ENCODE measurements around the gene BSPRY.

The BSPRY gene

DNA sequence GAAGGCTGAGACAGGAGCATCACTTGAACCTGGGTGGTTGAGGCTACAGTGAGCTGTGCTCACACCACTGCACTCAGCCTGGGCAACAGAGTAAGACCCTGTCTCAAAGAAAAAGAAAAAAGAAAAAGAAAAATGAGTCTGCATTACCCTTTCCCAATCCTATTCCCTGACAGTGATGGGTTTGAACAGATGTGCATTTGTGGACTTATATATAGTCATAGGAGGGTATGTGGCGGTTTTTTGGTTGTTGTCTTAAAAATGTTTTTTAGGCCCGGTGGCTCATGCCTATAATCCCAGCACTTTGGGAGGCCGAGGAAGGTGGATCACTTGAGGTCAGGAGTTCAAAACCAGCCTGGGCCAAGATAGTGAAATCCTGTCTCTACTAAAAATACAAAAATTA lies 14.0 kb downstream of the BSPRY start:
- CTCF ChIA-PET: interaction anchor here (1.1 to 2.0 kb wide), 3 partner anchors 51 to 89 kb away, joined by 3 to 5 read pairs (median 3); partner anchors contain the start of genes CDC26 and PRPF4

DNA sequence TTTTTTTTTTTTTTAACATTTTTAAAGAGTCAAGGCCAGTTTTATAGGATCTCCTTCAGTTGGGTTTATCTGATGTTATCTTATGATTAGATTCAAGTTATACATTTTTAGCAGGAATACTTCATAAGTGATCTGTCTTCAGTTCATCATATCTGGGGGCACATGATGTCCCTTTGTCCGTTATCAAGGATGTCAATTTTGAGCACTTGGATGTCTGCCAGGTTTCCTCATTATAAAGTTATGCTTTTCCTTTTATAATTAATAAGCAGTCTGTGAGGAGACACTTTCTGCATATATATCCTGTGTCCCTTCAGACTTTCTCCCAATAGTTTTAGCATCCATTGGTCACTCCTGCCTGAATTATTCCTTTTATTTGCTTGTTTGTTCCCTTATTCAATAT lies 15.6 kb downstream of the BSPRY start:
- no peak overlapping the region for H3K27ac ChIP-seq (ENCODE audit: extremely low read depth, low read depth, low read length)
- POLR2A ChIA-PET: interaction anchor here (1.5 to 1.9 kb wide), 2 partner anchors 12 to 24 kb away, joined by 4 to 10 read pairs; partner anchors contain the start of genes HDHD3 and WDR31
- TF ChIP-seq ZNF324 (tag by site-specific recombination; IDR thresholded peaks at IDR 0.05): no peak
- TF ChIP-seq ZNF133 (tag by site-specific recombination; IDR thresholded peaks at IDR 0.05): no peak
- no peak for TF ChIP-seq ZNF16 (tag by site-specific recombination; IDR thresholded peaks at IDR 0.05; ENCODE audit: low read depth)
- TF ChIP-seq ZNF148 (tag by site-specific recombination; IDR thresholded peaks at IDR 0.05; ENCODE audit: borderline replicate concordance): no peak
- TF ChIP-seq ZNF112 (tag by site-specific recombination; IDR thresholded peaks at IDR 0.05): no peak
- TF ChIP-seq KLF1 (tag by site-specific recombination; IDR thresholded peaks at IDR 0.05): no peak
- TF ChIP-seq ZNF530 (tag by site-specific recombination; IDR thresholded peaks at IDR 0.05; ENCODE audit: low read depth): no peak
- TF ChIP-seq ZNF660 (tag by site-specific recombination; IDR thresholded peaks at IDR 0.05): no peak
- no peak for TF ChIP-seq ZNF776 (tag by site-specific recombination; IDR thresholded peaks at IDR 0.05; ENCODE audit: borderline replicate concordance)
- no peak for TF ChIP-seq ZNF10 (tag by site-specific recombination; IDR thresholded peaks at IDR 0.05)
- TF ChIP-seq ZSCAN5A (tag by site-specific recombination; IDR thresholded peaks at IDR 0.05): no peak
- no peak for TF ChIP-seq ZNF266 (tag by site-specific recombination; IDR thresholded peaks at IDR 0.05; ENCODE audit: low read depth)
- TF ChIP-seq ZNF18 (tag by site-specific recombination; IDR thresholded peaks at IDR 0.05): no peak
- no peak for TF ChIP-seq ZNF624 (tag by site-specific recombination; IDR thresholded peaks at IDR 0.05)
- TF ChIP-seq ZNF510 (tag by site-specific recombination; IDR thresholded peaks at IDR 0.05; ENCODE audit: insufficient replicate concordance): no peak
- no peak for TF ChIP-seq ZNF629 (tag by site-specific recombination; IDR thresholded peaks at IDR 0.05)
- TF ChIP-seq, protein P1, sequence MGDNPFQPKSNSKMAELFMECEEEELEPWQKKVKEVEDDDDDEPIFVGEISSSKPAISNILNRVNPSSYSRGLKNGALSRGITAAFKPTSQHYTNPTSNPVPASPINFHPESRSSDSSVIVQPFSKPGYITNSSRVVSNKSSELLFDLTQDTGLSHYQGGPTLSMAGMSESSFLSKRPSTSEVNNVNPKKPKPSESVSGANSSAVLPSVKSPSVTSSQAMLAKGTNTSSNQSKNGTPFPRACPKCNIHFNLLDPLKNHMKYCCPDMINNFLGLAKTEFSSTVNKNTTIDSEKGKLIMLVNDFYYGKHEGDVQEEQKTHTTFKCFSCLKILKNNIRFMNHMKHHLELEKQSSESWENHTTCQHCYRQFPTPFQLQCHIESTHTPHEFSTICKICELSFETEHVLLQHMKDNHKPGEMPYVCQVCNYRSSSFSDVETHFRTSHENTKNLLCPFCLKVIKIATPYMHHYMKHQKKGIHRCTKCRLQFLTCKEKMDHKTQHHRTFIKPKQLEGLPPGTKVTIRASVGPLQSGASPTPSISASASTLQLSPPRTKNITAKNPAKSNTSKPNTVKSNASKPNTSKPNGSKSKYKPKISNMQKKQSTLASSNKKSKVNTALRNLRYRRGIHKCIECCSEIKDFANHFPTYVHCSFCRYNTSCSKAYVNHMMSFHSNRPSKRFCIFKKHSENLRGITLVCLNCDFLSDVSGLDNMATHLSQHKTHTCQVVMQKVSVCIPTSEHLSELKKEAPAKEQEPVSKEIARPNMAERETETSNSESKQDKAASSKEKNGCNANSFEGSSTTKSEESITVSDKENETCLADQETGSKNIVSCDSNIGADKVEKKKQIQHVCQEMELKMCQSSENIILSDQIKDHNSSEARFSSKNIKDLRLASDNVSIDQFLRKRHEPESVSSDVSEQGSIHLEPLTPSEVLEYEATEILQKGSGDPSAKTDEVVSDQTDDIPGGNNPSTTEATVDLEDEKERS (tag by site-specific recombination; IDR thresholded peaks at IDR 0.05): no peak
- TF ChIP-seq ZFP41 (tag by site-specific recombination; IDR thresholded peaks at IDR 0.05; ENCODE audit: borderline replicate concordance): no peak
- no peak for TF ChIP-seq ZNF354C (tag by site-specific recombination; IDR thresholded peaks at IDR 0.05; ENCODE audit: borderline replicate concordance, low read depth)

More for the DNA sequence above, 14.0 kb downstream of the BSPRY start:
- no peaks in the 10 kb centered on the region for H3K9me3 ChIP-seq (ENCODE audit: control insufficient read depth, insufficient read depth, low read depth, low read length)
- TF ChIP-seq HOXD13 (CRISPR knock-in tag; IDR thresholded peaks at IDR 0.05; ENCODE audit: borderline replicate concordance) (no peak), ZNF404 (tag by site-specific recombination; IDR thresholded peaks at IDR 0.05) (no peak), ZNF626 (tag by site-specific recombination; IDR thresholded peaks at IDR 0.05) (no peak), ZNF169 (tag by site-specific recombination; IDR thresholded peaks at IDR 0.05) (no peak), ZNF121 (tag by site-specific recombination; IDR thresholded peaks at IDR 0.05) (peak; percentile 15; the same call in 1 of the 2 replicates), HOXC10 (CRISPR knock-in tag; IDR thresholded peaks at IDR 0.05) (no peak), CTCF (tag by site-specific recombination; IDR thresholded peaks at IDR 0.05) (no peak)
- POLR2A ChIA-PET: interaction anchor here (0.6 to 1.1 kb wide), 2 partner anchors 47 to 88 kb away, joined by 3 read pairs; partner anchors contain the start of genes C9orf43, CDC26, POLE3 and PRPF4
- no peaks in the 10 kb centered on the region for H3K36me3 ChIP-seq (ENCODE audit: control insufficient read depth in 2 of 2, insufficient read depth in 1 of 2, low read length in 2 of 2)
- no peak overlapping the region for H3K27ac ChIP-seq (ENCODE audit: extremely low read depth, low read depth, low read length)
- no peaks in the 10 kb centered on the region for H3K4me1 ChIP-seq (ENCODE audit: control insufficient read depth, insufficient read depth, low read length)
- no peak overlapping the region for H3K4me3 ChIP-seq (ENCODE audit: low read depth, low read length)

More for the DNA sequence above, 15.6 kb downstream of the BSPRY start:
- Histone ChIP-seq H3K9me3 (ENCODE audit: control insufficient read depth, insufficient read depth, low read depth, low read length) (no peaks in the 10 kb centered on the region), H3K36me3 (ENCODE audit: control insufficient read depth in 2 of 2, insufficient read depth in 1 of 2, low read length in 2 of 2) (no peaks in the 10 kb centered on the region), H3K4me1 (ENCODE audit: control insufficient read depth, insufficient read depth, low read length) (no peaks in the 10 kb centered on the region), H3K4me3 (ENCODE audit: low read depth, low read length) (no peak overlapping the region)
- CTCF ChIA-PET: interaction anchor here (0.6 to 1.1 kb wide), 4 partner anchors 10 to 68 kb away, joined by 3 read pairs; no protein-coding TSS in a partner anchor
